ENCODE data around the gene C1GALT1.
"Not testable (repeated sequence)": the region's sequence is repeated elsewhere in the genome, so short reads cannot be mapped to it uniquely, and the experiment has no call there.

C1GALT1 gene

DNA sequence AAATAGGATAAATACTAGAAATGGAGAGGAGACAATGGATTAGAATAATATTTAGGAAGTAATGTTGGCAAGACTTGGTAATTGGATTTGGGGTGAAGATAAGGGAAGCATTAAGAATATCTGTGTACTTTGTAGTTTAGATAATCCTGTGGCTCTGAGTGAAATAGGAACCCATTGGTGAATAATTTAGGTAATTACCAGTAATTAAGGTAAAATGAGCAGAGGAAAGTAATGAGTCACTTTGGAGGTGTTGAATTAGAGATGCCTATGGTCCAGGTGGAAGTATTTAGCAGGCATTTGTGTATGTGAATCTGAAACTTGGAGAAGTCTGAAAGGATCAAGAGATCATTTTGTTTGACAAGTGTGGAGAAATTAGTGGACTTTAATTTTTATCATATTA lies 5.7 kb downstream of the C1GALT1 start:
- Histone ChIP-seq H3K9ac (ENCODE audit: low read depth, low read length) (no peak overlapping the region), H3K27me3 (ENCODE audit: insufficient read depth, low read length) (no peaks in the 10 kb centered on the region), H3K9me3 (ENCODE audit: insufficient read depth, low read depth, low read length) (peaks cover 6% of the 10 kb centered on the region), H3K36me3 (ENCODE audit: insufficient read depth, low read depth, low read length) (peaks cover 36% of the 10 kb centered on the region), H3K4me3 (ENCODE audit: low read length) (no peak overlapping the region), H3K27ac (ENCODE audit: low read length) (no peak overlapping the region), H3K4me1 (ENCODE audit: insufficient read depth, low read length) (peaks cover 27% of the 10 kb centered on the region)

DNA sequence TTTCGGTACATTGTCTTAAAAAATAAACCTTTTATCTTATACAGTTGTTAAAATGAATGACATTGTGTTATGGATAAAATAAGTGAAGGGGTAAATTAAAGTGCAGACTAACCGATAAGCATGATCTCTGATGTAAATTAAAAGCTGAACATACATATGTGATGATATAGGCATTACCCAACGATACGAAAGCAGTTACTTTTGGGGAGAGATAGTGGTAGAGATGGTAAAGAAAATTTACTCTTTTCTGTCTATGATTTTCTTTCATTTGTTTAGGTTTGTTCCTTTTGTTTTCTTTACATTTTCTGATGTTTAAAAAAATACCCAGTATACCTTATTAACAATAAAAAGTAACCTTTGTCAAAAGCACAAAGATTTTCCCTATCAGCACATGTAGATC lies 6.4 kb downstream of the C1GALT1 start:
- Histone ChIP-seq H3K36me3 (ENCODE audit: insufficient read depth, low read depth, low read length) (peaks cover 36% of the 10 kb centered on the region), H3K4me3 (ENCODE audit: low read length) (no peak overlapping the region), H3K4me1 (ENCODE audit: insufficient read depth, low read length) (peaks cover 27% of the 10 kb centered on the region), H3K27ac (ENCODE audit: low read length) (no peak overlapping the region), H3K9me3 (ENCODE audit: insufficient read depth, low read depth, low read length) (peaks cover 6% of the 10 kb centered on the region), H3K27me3 (ENCODE audit: insufficient read depth, low read length) (no peaks in the 10 kb centered on the region), H3K9ac (ENCODE audit: low read depth, low read length) (no peak overlapping the region)

DNA sequence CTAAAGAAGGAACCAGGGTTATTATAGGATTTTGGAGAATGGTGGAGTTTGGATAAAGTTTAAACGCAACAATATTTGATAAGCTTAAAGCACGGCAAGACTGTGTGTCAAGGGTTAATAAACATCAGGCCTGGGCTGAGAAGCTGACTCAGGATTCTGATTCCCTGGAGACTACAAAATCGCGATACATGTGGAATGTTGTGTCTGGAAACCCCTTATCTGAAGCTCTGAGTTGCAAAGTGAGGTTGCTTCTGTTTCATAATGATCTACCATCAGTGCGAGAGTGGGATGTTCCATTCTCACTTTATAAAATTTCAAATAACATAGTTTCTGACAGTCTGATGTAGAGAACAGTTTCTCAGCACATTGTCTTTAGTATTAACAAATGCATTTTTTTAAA lies 7.8 kb downstream of the C1GALT1 start:
- Histone ChIP-seq H3K9ac (ENCODE audit: low read depth, low read length) (peak overlapping the region; percentile 3; the same call in 1 of the 2 replicates), H3K4me3 (ENCODE audit: low read length) (peak overlapping the region; percentile 16; the same call in 1 of the 2 replicates)

DNA sequence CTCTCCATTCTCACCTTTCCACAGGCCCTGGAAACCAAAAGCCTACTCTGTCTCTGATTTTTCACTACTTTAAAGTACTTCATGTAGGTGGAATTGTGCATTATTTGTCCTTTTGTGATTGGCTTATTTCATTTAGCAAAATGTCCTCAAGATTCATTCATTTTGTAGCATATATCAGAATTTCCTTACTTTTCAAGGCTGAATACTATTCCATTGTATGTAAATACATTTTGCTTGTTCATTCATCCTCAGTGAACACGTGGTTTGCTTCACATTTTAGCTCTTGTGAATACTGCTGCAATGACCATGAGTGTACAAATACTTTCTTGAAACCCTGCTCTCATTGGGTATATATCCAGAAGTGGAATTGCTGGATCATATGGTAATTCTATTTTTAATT lies 8.8 kb downstream of the C1GALT1 start:
- Histone ChIP-seq H3K4me1 (ENCODE audit: insufficient read depth, low read length) (peaks cover 20% of the 10 kb centered on the region), H3K27me3 (ENCODE audit: insufficient read depth, low read length) (no peaks in the 10 kb centered on the region), H3K9me3 (ENCODE audit: insufficient read depth, low read depth, low read length) (peaks cover 6% of the 10 kb centered on the region), H3K27ac (ENCODE audit: low read length) (no peak overlapping the region), H3K4me3 (ENCODE audit: low read length) (no peak overlapping the region), H3K36me3 (ENCODE audit: insufficient read depth, low read depth, low read length) (peaks cover 25% of the 10 kb centered on the region), H3K9ac (ENCODE audit: low read depth, low read length) (no peak overlapping the region)

More for the DNA sequence above, 7.8 kb downstream of the C1GALT1 start:
- Histone ChIP-seq H3K9me3 (ENCODE audit: insufficient read depth, low read depth, low read length) (peaks cover 6% of the 10 kb centered on the region), H3K27me3 (ENCODE audit: insufficient read depth, low read length) (no peaks in the 10 kb centered on the region), H3K36me3 (ENCODE audit: insufficient read depth, low read depth, low read length) (peaks cover 35% of the 10 kb centered on the region), H3K4me1 (ENCODE audit: insufficient read depth, low read length) (peaks cover 25% of the 10 kb centered on the region), H3K27ac (ENCODE audit: low read length) (no peak overlapping the region)

DNA sequence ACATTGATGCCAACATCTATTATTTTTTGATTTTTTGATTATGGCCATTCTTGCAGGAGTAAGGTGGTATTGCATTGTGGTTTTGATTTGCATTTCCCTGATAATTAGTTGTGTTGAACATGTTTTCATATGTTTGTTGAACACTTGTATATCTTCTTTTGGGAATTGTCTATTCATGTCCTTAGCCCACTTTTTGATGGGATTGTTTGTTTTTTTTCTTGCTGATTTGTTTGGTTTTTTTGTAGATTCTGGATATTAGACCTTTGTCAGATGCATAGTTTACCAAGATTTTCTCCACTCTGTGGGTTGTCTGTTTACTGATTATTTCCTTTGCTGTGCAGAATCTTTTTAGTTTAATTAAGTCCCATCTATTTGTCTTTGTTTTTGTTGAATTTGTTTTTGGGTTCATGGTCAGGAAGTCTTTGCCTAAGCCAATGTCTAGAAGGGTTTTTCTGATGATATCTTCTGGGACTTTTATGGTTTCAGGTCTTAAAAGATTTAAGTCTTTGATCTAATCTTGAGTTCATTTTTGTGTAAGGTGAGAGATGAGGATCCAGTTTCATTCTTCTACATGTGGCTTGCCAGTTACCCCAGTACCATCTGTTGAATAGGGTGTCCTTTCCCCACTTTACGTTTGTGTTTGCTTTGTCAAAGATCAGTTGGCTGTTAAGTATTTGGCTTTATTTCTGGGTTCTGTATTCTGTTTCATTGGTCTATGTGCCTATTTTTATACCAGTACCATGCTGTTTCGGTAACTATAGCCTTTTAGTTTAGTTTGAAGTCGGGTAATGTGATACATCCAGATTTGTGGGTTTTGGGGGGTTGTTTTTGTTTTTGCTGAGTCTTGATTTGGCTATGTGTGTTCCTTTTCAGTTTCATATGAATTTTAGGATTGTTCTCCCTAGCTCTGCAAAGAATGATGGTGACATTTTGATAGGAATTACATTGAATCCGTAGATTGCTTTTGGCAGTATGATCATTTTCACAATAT lies 10.7 kb downstream of the C1GALT1 start:
- not testable (repeated sequence) for H3K27ac ChIP-seq (ENCODE audit: low read length); H3K9me3 ChIP-seq (ENCODE audit: insufficient read depth, low read depth, low read length); H3K9ac ChIP-seq (ENCODE audit: low read depth, low read length); H3K4me3 ChIP-seq (ENCODE audit: low read length); H3K27me3 ChIP-seq (ENCODE audit: insufficient read depth, low read length)
- H3K36me3 ChIP-seq (ENCODE audit: insufficient read depth, low read depth, low read length) = peaks cover 17% of the 10 kb centered on the region
- peaks cover 16% of the 10 kb centered on the region for H3K4me1 ChIP-seq (ENCODE audit: insufficient read depth, low read length)

DNA sequence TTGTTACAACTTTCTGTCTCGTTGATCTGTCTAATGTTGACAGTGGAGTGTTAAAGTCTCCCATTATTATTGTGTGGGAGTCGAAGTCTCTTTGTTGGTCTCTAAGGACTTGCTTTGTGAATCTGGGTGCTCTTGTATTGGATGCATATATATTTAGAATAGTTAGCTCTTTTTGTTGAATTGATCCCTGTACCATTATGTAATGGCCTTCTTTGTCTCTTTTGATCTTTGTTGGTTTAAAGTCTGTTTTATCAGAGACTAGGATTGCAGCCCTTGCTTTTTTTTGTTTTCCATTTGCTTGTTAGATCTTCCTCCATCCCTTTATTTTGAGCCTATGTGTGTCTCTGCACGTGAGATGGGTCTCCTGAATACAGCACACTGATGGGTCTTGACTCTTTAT lies 17.2 kb downstream of the C1GALT1 start:
- not testable (repeated sequence) for H3K4me3 ChIP-seq (ENCODE audit: low read length); H3K36me3 ChIP-seq (ENCODE audit: insufficient read depth, low read depth, low read length); H3K27me3 ChIP-seq (ENCODE audit: insufficient read depth, low read length); H3K9ac ChIP-seq (ENCODE audit: low read depth, low read length); H3K27ac ChIP-seq (ENCODE audit: low read length); H3K9me3 ChIP-seq (ENCODE audit: insufficient read depth, low read depth, low read length)
- H3K4me1 ChIP-seq (ENCODE audit: insufficient read depth, low read length) = peaks cover 25% of the 10 kb centered on the region

DNA sequence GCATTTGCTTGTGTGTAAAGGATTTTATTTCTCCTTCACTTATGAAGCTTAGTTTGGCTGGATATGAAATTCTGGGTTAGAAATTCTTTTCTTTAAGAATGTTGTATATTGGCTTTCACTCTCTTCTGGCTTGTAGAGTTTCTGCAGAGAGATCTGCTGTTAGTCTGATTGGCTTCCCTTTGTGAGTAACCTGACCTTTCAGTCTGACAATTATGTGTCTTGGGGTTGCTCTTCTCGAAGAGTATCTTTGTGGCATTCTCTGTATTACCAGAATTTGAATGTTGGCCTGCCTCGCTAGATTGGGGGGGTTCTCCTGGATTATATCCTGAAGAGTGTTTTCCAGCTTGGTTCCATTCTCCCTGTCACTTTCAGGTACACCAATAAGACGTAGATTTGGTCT lies 17.9 kb downstream of the C1GALT1 start:
- not testable (repeated sequence) for H3K9me3 ChIP-seq (ENCODE audit: insufficient read depth, low read depth, low read length); H3K27ac ChIP-seq (ENCODE audit: low read length); H3K36me3 ChIP-seq (ENCODE audit: insufficient read depth, low read depth, low read length); H3K27me3 ChIP-seq (ENCODE audit: insufficient read depth, low read length); H3K9ac ChIP-seq (ENCODE audit: low read depth, low read length); H3K4me3 ChIP-seq (ENCODE audit: low read length)
- H3K4me1 ChIP-seq (ENCODE audit: insufficient read depth, low read length) = peaks cover 28% of the 10 kb centered on the region

DNA sequence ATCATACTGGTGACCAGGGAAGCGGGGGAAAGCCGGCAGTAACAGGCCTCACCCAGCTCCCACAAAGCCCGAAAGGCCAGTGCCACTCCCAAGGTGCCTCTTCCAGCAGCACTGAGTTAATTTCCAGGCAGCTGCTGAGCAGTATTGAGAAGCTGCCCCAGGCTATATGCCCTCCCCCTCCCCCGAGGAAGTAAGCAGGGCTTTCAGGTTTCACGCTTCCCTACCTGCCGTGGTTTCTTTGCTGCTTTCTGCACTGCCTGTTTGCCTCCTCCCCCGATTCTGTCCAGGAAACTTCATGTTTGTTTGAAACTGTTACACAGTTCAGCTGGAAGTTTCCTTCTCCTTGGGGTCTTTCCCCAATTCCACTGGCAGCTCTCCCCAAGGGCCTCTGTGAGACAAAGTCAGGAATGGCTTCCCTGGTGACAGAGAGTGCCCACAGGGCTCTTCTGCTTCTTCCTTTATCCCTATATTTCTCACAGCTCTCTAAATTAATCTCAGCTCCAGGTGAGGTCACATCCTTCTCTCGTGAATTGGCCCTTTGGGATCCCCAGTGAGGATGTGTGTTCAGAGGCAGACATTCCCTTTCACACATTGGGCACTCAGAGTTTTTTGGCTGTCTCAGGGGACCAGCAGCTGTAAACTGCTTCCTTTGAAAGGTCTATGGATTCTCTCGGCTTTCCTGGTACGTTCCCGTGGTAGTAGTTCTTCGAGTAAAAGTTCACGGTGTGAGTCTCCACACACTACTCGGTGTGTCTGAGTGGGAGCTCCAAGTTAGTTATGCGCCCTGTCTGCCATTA lies 19.4 kb downstream of the C1GALT1 start:
- peak overlapping the region; percentile 27; the same call in 1 of the 2 replicates for H3K4me3 ChIP-seq (ENCODE audit: low read length)
- H3K36me3 ChIP-seq (ENCODE audit: insufficient read depth, low read depth, low read length) = no peaks in the 10 kb centered on the region
- H3K27me3 ChIP-seq (ENCODE audit: insufficient read depth, low read length) = no peaks in the 10 kb centered on the region
- 0 out of 2 replicates have a peak, but pooled peaks cover 3% of the 10 kb centered on the region for H3K9me3 ChIP-seq (ENCODE audit: insufficient read depth, low read depth, low read length)
- H3K27ac ChIP-seq (ENCODE audit: low read length) = no peak overlapping the region
- H3K9ac ChIP-seq (ENCODE audit: low read depth, low read length) = peak overlapping the region; percentile 47
- peaks cover 27% of the 10 kb centered on the region; the same call in 1 of the 2 replicates for H3K4me1 ChIP-seq (ENCODE audit: insufficient read depth, low read length)

DNA sequence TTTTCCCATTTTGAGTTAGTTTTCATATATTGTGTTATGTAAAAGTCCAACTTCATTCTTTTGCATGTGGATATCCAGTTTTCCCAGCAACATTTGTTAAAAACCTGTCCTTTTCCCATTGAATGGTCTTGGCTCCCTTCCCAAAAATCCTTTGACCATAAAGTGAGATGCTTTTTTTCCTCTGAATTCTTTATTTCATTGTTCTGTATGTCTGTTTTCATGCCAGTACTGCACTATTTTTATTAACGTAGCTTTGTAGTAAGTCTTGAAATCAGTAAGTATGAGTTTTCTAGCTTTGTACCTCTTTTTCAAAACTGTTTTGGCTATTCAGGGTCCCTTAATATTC lies 20.0 kb downstream of the C1GALT1 start:
- no peaks in the 10 kb centered on the region for H3K36me3 ChIP-seq (ENCODE audit: insufficient read depth, low read depth, low read length)
- no peaks in the 10 kb centered on the region for H3K27me3 ChIP-seq (ENCODE audit: insufficient read depth, low read length)
- no peak overlapping the region for H3K4me3 ChIP-seq (ENCODE audit: low read length)
- no peaks in the 10 kb centered on the region for H3K9me3 ChIP-seq (ENCODE audit: insufficient read depth, low read depth, low read length)
- H3K27ac ChIP-seq (ENCODE audit: low read length) = no peak overlapping the region
- H3K4me1 ChIP-seq (ENCODE audit: insufficient read depth, low read length) = peaks cover 32% of the 10 kb centered on the region; the same call in 1 of the 2 replicates
- H3K9ac ChIP-seq (ENCODE audit: low read depth, low read length) = no peak overlapping the region

DNA sequence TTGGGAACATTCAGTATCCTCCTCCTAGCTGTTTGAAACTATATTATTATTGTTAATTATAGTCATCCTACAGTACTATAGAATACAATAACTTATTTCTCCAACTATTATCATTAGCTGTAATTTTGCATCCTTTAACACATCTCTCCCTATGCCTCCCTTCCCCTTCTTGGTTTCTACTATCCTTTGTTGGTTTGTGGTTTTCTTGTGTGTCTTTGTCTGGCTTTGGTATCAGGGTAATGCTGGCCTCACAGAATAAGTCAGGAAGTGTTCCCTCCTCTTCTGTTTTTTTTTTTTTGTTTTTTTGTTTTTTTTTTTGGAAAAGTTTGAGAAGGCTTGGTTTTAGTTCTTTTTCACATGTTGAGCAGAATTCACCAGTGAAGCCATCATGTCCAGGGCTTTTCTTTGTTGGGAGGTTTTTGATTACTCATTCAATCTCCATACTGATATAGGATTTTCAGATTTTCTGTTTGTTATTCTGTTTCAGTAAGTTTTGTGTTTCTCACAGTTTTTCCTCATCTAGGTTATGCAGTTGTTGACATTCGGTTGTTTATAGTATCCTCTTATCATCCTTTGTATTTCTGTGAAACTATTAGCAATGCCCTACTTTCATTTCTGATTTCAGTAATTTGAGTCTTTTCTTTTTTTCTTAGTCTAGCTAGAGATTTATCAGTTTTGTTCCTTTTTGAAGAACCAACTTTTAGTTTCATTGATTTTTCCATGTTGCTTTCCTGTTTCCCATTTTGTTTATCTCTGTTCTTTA lies 21.6 kb downstream of the C1GALT1 start:
- Histone ChIP-seq H3K4me1 (ENCODE audit: insufficient read depth, low read length) (peaks cover 48% of the 10 kb centered on the region), H3K9ac (ENCODE audit: low read depth, low read length) (no peak overlapping the region), H3K27ac (ENCODE audit: low read length) (no peak overlapping the region), H3K9me3 (ENCODE audit: insufficient read depth, low read depth, low read length) (no peaks in the 10 kb centered on the region), H3K36me3 (ENCODE audit: insufficient read depth, low read depth, low read length) (no peaks in the 10 kb centered on the region), H3K27me3 (ENCODE audit: insufficient read depth, low read length) (no peaks in the 10 kb centered on the region), H3K4me3 (ENCODE audit: low read length) (no peak overlapping the region)

DNA sequence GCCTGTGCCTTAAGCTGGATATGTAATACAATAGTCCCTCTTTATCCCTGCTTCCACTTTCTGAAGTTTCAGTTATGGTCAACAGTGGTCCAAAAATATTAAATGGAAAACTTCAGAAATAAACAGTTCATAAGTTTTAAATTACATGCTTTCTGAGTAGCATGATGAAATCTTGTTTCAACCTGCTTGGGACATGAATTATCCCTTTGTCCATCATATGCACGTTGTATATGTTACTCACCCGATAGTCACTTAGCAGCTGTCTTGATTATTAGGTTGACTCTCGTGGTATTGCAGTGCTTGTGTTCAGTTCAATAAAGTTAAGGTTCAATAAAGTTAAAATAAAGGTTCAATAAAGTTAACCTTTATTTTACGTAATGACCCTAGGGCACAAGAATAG lies 25.5 kb downstream of the C1GALT1 start:
- no peak overlapping the region for H3K4me3 ChIP-seq (ENCODE audit: low read length)
- H3K36me3 ChIP-seq (ENCODE audit: insufficient read depth, low read depth, low read length) = 0 out of 2 replicates have a peak, but pooled peaks cover 4% of the 10 kb centered on the region
- H3K9ac ChIP-seq (ENCODE audit: low read depth, low read length) = peak overlapping the region; percentile 33; the same call in 1 of the 2 replicates
- H3K9me3 ChIP-seq (ENCODE audit: insufficient read depth, low read depth, low read length) = no peaks in the 10 kb centered on the region
- no peaks in the 10 kb centered on the region for H3K27me3 ChIP-seq (ENCODE audit: insufficient read depth, low read length)
- peaks cover 65% of the 10 kb centered on the region for H3K4me1 ChIP-seq (ENCODE audit: insufficient read depth, low read length)
- peak overlapping the region; percentile 57 for H3K27ac ChIP-seq (ENCODE audit: low read length)
